Sigmoid colon (tissue), 4 donors: ENCODE measurements around the gene FMO5.

ENCODE experiments used
- EP300 ChIP-seq, 4 donors: sonication (generic); formaldehyde crosslinking; IDR thresholded peaks; one replicate each; pipeline ENCODE4 v1.6.1; 2017; ENCODE audit warnings: antibody characterized with exemption in 4 of 4
- POLR2AphosphoS5 ChIP-seq, 4 donors: sonication (generic); formaldehyde crosslinking; IDR thresholded peaks; one replicate each; pipeline ENCODE4 v1.6.1; 2017; ENCODE audit warnings: antibody characterized with exemption in 4 of 4
- TF ChIP-seq, protein P1 (sequence below), 4 experiments: fragments of 450-650 bp in 3 of 4; fragments of 200-600 bp in 1 of 4; IDR thresholded peaks; one replicate each; pipeline ENCODE4 v1.5.1; 2016 to 2019; ENCODE audit warnings: antibody characterized with exemption in 4 of 4, mild to moderate bottlenecking in 3 of 4, moderate library complexity in 2 of 4

DNA sequence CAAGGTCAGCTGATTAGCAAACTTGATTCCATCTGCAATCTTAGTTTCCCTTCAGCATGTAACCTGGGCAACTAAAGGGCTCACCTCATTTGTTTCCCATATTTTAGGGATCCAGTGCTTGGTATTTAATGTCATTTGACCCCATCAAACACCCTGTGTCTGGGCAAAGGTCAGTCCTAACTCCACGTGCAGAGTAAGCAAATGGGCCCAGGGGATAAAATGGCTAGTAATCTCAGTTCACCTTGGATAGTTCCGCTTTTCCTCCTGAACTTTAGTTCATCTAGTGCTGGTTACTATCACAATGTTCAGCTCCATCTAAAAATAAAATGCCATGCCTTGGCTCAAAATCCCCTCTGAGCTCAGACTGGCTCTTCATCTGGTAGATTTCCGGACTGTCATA, 72.4 kb downstream of the FMO5 start:
- TF ChIP-seq EP300 (IDR thresholded peaks at IDR 0.05) (no peak), POLR2AphosphoS5 (IDR thresholded peaks at IDR 0.05) (no peak)
- TF ChIP-seq, protein P1, sequence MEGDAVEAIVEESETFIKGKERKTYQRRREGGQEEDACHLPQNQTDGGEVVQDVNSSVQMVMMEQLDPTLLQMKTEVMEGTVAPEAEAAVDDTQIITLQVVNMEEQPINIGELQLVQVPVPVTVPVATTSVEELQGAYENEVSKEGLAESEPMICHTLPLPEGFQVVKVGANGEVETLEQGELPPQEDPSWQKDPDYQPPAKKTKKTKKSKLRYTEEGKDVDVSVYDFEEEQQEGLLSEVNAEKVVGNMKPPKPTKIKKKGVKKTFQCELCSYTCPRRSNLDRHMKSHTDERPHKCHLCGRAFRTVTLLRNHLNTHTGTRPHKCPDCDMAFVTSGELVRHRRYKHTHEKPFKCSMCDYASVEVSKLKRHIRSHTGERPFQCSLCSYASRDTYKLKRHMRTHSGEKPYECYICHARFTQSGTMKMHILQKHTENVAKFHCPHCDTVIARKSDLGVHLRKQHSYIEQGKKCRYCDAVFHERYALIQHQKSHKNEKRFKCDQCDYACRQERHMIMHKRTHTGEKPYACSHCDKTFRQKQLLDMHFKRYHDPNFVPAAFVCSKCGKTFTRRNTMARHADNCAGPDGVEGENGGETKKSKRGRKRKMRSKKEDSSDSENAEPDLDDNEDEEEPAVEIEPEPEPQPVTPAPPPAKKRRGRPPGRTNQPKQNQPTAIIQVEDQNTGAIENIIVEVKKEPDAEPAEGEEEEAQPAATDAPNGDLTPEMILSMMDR (IDR thresholded peaks at IDR 0.05): no peak
